Stimulated activated CD4-positive, alpha-beta T cell treated with anti-CD3 and anti-CD28 coated beads, Interleukin-2, amount 100 ng/mL, for 4 hours (primary cell): ENCODE results near the gene CDK17.

Experiments used
- DNase-seq: peaks from one replicate; pipeline ENCODE4 v3.0.0-alpha.2; 2020; ENCODE audit warnings: low read depth

CDK17 gene

GRCh38 chr12:96261557-96261956 lies 138.7 kb downstream of the CDK17 start:
- no peak for DNase-seq

GRCh38 chr12:96260644-96261043 lies 139.6 kb downstream of the CDK17 start:
- no peak for DNase-seq

- no peak for DNase-seq
Observed at GRCh38 chr12:96260231-96260630, 140.0 kb downstream of the CDK17 start.

GRCh38 chr12:96258104-96258961 lies 141.9 kb downstream of the CDK17 start:
- DNase-seq: no peak

GRCh38 chr12:96257550-96258103 lies 142.6 kb downstream of the CDK17 start:
- DNase-seq: no peak

GRCh38 chr12:96256672-96257361 lies 143.4 kb downstream of the CDK17 start:
- DNase-seq: no peak

GRCh38 chr12:96255077-96255476 lies 145.2 kb downstream of the CDK17 start:
- no peak for DNase-seq

GRCh38 chr12:96250119-96250685 lies 150.0 kb downstream of the CDK17 start:
- DNase-seq: no peak

GRCh38 chr12:96249196-96250118 lies 150.8 kb downstream of the CDK17 start:
- no peak for DNase-seq

- DNase-seq: no peak
Observed at GRCh38 chr12:96248136-96248931, 151.9 kb downstream of the CDK17 start.

GRCh38 chr12:96247563-96247962 lies 152.7 kb downstream of the CDK17 start:
- no peak for DNase-seq

GRCh38 chr12:96246926-96247505 lies 153.2 kb downstream of the CDK17 start:
- DNase-seq: no peak

GRCh38 chr12:96244826-96245225 lies 155.4 kb downstream of the CDK17 start:
- no peak for DNase-seq

- no peak for DNase-seq
Observed at GRCh38 chr12:96242597-96242996, 157.6 kb downstream of the CDK17 start.

- peak; percentile 19 for DNase-seq
Observed at GRCh38 chr12:96241846-96242256, 158.4 kb downstream of the CDK17 start.

GRCh38 chr12:96241431-96241830 lies 158.8 kb downstream of the CDK17 start:
- no peak for DNase-seq

GRCh38 chr12:96240656-96241055 lies 159.6 kb downstream of the CDK17 start:
- no peak for DNase-seq

GRCh38 chr12:96239711-96240635 lies 160.3 kb downstream of the CDK17 start:
- no peak for DNase-seq

GRCh38 chr12:96238336-96239047 lies 161.7 kb downstream of the CDK17 start:
- no peak for DNase-seq
